NCI-H1694 treated with DMSO at 0.1 percent for 48 hours (cell line): ENCODE results near the gene AP2B1.
"Not testable (repeated sequence)": the region's sequence is repeated elsewhere in the genome, so short reads cannot be mapped to it uniquely, and the experiment has no call there.

Experiments
- DNase-seq: peaks from one replicate; lab custom pipeline; 2025; lab: John Stamatoyannopoulos, UW

The AP2B1 gene

DNA sequence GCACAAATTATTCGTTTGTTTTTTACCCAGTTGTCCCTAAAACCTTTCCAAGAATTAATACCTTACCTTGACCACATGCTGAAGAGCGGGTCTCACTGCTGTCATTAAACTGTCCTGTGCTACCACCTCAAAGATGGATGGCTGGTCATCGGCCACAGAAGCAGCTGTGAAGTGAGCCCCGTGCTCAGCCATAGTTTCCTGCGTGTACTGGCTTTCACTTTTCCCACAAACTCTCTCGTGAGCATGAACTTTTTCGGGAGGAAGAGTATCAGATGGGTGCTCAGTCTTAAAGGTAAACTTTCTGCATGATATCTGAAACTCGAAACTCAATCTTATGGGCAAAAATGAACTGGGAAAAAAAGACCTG, 9.3 kb upstream of the AP2B1 start:
- no peak for DNase-seq

DNA sequence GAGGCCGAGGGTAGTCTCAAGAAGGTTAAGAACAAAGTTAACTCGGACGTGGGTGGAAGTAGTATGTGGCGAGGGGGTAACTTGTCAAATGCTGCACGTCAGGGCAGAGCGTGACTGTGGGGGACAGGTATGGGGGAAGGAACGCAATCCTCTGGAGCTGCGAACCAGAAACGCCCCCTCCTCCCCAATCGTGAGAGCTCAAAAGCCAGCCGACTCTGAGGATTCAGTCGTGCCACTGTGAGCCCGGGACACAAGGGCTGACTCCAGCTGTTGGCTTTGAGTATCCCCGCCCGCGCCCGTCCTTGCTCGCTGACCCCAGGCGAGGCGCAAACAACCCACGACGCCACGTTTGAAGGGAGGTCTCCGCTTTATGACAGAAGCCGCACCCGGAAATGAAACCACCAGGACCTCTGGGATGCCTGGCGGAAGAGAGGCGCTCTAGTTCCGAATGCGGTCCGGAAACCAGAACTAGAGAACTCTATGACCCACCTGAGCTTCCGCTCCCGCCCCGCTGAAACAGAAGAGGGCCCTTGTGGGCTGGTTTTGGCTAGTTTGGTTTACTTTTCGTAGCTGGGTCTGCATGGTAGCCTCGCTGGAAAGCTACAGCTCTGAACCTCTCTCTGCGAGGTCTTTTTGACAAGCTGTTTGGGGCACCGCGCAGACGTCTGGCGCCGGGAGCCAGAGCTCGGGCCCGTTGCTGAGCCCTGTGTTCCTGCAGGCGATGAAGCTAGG, 8.8 kb upstream of the AP2B1 start, which contains the start of gene PEX12:
Gene PEX12 (minus strand): TSS at position 375 of the 732 bp plus-strand sequence. CDS start 550 bp downstream, outside the sequence.
- DNase-seq = peak; percentile 92

DNA sequence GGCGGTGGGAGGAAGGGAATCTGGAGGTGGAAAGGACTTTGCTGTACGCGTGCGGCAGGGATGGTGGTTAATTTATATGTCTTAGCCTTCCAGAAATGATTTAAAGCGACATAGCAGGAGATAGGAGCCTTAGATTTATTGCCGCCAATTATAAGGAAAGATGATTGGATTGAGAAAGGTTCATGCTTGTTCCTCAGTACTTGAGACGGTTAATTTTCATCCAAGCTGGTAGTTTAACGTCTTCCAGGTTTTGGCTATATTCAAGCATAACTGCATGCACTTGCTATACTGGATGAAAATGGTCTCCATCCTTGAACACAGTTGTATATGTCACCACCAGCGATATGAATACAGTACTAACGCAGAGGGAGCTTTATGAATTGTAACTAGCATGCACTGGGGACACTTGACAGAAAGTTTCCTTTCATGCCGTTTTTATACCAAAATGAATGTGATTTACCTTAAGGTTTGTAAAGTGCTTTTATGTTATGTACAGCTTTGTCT, 8.1 kb upstream of the AP2B1 start:
- no peak for DNase-seq

DNA sequence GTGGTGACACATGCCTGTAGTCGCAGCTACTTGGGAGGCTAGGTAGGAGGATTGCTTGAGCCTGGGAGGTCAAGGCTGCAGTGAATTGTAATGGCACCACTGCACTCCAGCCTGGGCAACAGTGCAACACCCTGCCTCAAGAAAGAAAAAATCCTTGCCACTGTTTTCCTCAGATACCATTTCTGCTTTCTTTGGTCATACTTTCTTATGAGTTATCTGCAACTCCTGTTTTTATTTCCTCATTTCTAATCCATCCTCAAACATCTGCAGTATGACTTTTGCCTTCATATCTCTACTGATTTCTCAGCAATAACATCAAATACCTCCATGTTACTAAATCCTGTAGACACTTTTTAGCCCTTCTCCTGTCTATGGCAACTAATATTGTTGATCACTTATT, 3.1 kb upstream of the AP2B1 start:
- no peak for DNase-seq

DNA sequence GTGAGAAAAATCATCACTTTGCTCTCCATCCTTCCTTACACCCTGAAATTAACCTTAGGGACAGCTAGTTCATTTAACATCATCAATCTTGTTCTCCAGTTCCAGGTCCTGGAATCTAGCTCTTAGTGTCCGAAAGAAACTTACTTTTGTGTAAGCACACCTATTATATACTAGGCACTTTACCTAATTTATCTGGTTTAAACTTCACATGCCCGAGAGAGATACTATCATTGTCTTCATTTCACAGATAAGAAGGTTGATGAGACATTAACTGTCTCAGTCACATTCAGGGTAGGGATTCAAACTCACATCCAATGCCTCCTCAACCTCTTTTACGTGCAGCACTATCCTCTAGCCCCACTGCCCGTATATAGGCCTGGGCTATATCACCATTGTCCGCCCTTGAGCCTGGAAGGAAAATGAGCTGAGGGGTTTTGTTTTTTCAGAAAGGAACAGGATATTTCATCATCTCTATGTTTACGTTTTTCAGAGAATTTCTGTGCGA, 501 bp upstream of the AP2B1 start:
- no peak for DNase-seq

DNA sequence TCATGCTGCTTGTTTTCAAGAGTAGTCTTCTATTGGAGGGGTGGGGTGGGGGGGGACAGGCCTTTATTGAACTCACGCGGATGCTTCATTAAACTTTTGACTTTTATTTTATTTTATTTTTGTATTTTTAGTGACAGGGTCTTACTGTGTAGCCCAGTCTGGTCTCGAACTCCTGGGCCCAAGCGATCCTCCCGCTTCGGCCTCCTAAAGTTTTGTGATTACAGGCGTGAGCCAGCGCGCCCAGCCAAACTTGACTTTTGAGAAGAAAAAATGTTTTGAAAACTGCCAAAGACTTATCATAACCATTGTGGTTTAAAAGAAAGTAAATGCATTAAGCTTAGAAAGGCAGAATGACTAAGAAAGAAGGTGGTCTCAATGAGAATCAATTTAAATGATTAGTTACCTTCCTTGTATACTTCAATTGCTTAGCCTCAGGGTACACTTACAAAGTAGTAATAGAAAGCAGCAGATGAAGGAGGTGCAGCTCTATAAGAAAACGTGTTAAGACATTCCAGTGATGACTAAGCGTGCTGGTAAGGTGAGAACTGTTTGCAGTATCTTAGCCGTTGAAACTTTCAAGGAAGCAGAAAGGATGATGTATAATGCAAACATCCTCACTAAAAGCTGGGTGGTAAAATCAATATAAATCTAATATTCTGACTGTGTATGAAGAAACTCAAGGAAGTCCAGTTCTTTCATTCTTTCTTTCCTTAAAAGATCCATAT, 1.2 kb downstream of the AP2B1 start:
- no peak for DNase-seq

DNA sequence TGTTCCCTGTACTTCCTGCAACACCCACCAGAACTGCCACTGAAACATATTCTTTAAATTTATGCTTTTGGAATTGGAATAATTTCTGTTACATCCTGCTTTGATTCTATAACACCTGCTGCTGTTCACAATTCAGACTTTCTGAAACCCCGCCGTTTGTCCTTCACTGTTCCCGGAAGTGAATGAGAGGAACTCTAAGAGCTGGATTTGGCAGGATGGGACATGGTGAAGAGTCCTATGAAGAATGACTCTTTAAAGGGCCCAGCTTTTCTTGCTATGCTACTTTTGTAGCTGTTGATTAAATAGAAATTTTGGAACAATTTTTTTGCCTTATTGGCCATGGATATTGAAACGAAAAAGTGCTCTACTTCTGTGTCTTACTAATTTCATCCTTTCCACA, 8.9 kb downstream of the AP2B1 start:
- no peak for DNase-seq

DNA sequence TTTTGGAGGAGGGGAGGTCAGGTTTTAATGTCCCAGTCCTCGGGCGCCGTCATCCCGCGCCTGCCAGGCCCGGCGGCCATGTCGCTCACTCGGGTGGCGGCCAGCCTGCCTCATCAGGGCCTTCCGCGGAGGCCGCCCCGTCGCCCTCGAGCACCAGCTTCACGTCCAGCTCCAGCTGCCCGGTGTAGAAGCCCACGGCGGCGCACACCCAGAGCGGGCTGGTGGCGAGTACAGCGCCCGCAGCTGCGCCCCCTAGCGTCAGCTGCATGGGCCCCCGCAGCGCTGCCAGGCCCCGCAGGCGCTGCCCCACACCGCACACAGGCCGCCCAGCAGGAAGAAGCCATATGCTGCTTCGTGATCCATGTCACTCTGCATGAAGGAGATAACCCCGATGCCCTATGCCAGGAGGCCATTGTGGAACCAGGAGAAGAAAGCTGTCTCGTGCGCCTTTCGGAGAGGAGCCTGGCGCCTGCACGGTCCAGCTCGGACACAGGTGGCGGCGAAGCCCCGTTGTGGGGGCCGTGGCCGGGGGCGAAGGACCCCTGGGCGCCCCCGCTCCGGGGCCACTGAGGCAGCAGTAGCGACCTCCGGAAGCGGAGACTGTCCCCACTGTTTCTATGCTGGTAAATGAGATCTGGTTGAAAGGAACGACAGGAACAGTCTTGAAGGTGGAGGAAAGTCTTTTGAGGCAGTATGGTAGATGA, 9.6 kb downstream of the AP2B1 start:
- no peak for DNase-seq

DNA sequence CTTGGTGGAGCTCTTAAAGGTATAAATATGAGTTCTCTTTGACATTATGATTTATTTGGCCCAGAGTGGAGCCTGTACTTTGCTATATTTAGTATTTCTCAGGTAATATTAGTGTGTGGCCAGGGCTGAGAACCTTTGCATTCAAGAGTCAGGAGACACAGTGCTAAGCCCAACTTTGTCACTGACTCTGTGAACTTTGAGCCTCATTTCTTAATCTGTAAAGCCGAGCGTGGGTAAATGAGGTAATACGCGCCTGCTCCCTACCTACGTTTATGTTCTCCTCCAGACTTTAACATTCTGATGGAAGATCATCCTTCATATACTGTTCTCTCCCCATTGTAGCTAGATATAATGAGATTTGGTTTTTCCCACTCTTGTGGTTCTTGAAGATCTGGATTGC, 10.5 kb downstream of the AP2B1 start:
- no peak for DNase-seq

DNA sequence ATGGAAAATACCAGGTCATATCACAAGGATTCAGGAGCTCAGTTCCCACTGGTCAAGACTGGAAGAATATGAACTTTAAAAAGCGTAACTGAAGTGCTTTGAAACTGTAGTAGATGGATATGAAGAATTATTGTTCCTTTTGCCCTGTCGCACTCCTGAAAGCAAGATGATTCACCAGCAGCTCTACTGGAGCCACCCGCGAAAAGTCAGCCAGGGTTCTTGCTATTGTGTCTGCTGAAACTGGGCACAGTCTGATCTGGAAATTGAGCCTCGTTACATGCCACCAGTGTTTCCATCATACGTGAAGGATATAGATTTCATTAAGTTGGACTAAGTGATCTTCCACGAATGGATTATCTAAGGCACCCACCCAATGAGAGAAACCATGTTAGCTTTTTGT, 16.6 kb downstream of the AP2B1 start:
- DNase-seq = no peak

DNA sequence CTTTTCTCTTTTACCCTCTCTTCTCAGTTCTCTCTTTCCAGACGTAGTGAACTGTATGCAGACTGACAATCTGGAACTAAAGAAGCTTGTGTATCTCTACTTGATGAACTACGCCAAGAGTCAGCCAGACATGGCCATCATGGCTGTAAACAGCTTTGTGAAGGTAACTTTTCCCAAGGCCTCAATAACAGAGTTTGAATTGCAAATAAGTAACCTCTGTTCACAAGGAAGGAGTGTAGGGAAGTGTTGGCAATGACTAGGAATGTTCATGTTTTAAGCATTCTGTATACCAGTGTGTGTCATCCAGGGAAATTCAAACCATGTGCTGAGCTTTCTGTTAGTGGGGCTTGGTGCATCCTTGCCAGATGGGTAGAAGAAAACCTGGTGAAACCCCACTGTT, 18.6 kb downstream of the AP2B1 start:
- DNase-seq = no peak

DNA sequence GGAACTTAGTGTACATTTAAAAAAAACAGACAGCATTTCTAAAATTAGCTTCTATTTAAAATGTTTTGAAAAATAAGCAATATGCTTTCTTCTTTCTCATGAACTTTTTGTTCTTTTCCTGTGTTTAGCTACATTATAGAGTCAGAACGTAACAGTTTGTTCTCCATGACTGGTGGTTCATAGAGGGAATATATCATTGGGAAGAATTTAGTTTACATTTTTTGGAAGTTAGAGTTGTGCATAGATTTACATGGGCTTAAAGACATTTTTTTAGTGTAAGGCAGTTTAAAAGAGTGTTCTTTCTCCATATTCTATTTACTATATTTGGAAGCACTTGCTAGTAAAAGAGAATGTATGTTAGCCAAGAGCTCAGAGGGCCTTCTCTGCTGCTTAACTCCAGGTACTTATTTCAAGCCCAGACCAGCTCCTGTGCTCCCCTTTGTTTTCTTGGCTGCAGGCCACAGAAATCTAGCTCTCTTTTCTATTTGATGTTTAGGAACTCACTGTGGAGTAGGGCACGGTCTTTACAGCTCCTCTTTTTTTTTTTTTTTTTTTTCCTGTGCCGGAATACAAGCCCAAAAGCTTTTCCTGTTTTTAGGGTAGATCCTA, 20.2 kb downstream of the AP2B1 start:
- DNase-seq = no peak

DNA sequence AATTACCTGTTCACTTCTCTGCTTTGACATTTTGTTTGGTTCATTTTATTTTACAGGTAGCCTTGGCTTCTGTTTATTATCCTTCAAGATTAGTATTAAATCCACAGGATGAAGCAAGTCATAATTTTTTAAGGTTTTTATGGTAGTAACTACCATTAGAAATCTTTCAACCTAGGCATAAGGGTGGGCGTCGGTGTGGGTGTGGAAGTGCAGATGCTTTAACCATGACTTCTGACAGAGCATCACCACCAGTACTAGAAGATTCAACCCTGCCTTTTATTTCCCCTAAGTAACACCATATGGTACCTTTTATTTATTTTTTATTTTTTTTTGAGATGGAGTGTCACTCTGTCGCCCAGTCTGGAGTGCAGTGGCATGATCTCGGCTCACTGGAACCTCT, 22.7 kb downstream of the AP2B1 start:
- DNase-seq = no peak

DNA sequence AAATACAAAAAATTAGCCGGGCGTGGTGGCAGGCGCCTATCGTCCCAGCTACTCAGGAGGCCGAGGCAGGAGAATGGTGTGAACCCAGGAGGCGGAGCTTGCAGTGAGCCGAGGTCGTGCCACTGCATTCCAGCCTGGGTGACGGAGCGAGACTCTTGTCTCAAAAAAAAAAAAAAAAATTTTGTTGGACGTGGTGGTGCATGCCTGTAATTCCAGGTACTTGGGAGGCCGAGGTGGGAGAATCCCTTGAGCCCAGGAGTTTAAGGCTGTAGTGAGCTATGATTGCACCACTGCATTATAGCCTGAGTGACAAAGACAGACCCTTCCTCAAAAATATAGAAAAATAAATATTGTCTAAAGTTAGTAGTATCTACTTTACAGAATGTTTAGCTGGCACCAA, 23.6 kb downstream of the AP2B1 start:
- DNase-seq = not testable (repeated sequence)

DNA sequence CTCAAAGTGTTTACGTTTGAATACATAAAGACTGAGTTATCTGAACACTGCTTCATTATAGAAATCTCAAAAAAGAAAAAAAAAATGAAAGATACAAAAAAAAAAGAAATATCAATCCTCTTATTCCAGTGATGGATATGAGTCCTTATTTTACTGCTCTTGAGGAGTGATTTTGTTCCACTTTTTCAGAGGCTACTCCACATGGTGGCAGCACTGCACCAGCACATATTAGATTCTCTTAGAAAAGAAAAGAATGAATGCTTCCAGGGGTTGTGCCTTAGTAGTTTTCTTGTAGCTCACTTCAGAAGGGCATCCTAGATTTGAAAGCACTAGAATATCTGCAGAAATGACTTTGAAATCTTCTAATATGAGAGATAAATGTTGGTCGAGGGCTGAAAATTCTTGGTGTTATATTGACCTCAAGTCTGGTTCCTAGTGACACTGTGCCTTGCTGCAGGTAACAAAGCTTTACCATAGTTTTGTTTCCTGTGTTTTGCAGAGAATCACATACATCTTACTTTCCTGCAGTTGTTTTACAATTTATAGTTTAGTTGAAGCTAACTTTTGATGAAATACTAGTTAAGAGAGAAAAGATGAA, 25.9 kb downstream of the AP2B1 start:
- peak; percentile 59 for DNase-seq

DNA sequence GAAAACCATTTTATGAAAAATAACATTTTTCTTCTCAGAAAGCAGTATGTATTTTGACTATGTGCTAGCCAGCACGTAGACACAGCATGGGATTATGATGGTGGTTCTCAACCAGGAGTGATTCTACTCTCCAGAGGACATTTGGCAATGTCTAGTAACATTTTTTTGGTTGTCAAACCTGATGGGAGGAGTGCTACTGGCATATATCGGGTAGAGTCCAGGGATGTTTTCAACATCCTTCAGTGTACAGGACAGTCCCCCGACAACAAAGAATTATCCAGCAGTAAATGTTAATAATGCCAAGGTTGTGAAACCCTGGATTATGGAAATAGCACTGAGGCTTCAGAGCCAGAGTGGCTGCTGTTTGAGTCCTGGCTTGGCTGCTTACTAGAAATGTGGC, 27.7 kb downstream of the AP2B1 start:
- DNase-seq = no peak

DNA sequence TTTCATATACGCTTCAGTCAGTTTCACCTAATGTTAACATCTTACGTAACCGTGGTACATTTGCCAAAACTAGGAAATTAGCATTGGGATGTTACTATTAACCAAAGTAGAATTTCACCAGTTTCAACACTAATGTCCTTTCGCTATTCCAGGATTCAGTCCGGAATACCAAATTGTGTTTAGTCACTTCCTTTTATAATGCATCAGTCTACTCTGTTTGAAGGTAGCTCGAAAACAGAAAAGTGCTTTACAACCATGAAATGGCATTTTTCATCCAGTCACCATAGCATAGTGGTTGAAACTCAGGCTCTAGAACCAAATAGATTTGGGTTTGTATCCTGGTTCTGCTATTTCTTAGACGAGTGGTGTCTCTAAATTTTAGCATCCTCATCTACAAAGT, 29.4 kb downstream of the AP2B1 start:
- DNase-seq = no peak

DNA sequence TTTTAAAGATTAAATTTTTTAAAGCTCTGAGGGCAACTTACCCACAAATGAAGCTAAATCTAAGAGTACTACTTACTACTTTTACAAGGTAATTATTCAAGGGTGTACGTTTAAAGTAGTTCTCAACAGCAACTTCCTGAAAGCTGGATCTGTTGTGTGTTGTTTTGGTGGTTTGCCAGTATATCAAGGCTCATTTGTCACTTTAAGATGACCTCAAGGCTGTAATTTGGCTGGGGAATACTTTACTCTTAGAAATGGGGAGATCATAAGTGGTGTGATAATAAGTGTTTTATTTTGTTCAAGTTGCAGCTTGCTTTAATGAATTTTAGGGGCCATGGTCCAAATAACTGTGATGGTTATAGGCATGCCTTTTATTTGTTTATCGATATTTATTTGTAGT, 30.4 kb downstream of the AP2B1 start:
- no peak for DNase-seq

DNA sequence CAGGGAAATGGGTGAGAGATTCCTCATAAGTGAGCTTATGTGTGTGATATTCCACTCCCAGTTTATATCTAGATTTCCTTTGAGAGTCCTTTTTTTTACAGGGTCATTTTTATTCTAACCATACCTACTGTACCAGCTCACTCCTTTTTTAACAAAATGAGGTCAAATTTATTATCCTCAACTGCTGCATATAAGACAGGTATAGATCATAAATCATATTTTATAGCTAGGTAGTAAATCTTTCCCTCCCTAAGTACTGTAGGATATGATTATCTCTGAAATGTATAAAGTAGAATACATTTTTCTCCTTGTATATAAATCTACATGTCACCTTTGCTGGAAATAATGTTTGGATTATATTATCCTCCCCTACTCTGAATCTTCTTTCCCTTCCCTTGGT, 31.5 kb downstream of the AP2B1 start:
- DNase-seq = no peak

DNA sequence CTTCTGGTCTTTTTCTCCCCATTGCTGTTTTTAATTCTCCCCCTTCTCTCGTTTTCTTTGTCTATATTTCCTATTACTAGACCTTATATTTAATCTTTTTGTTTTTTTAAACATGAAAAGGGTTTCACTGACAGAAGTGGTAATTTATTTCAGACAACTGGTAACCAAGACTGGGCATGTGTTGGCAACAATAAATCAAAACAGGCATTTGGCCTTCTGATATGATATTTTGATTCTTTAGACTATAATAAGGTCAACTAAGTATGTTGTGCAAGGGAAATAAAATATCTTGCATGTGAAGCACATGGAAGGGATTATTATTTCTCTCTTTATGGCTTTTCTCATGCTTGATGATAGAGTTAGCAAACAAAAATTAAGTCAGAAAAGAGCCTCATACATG, 34.6 kb downstream of the AP2B1 start:
- DNase-seq = no peak

DNA sequence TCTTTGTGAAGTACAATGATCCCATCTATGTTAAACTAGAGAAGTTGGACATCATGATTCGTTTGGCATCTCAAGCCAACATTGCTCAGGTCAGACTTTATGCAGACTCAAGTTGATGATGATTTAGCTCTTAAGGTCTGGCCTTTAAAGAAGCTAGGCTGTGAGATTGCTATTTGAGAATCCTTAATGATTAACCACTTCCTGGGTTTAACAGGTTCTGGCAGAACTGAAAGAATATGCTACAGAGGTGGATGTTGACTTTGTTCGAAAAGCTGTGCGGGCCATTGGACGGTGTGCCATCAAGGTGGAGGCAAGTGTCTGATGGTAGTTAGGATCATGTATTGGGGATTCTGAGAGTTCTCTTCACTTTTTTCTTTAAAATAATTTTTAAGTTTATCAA, 40.3 kb downstream of the AP2B1 start:
- no peak for DNase-seq
